Heart left ventricle (tissue), 16 donors: Measurements from ENCODE around the gene CYB5R3. TPM values are rescaled to one million over a fixed set of nuclear protein-coding genes. Genes with fewer than 3 reads are reported as not detected.
A peak's percentile ranks its signal among the peaks of the same experiment; 100 is the strongest.
"Not testable (repeated sequence)": the region's sequence is repeated elsewhere in the genome, so short reads cannot be mapped to it uniquely, and the experiment has no call there.

ENCODE experiments used
- ATAC-seq, 4 donors: fragments of 200-7000 bp; cut with Tn5 transposase; one replicate each; pipeline ENCODE4 v1.9.1; 2020 to 2022; ENCODE audit warnings: moderate library complexity in 4 of 4, mild to moderate bottlenecking in 3 of 4, moderate number of reproducible peaks in 1 of 4
- DNase-seq, 5 donors: peaks; one replicate each; pipeline ENCODE4 v3.0.0-alpha.2; 2020
- H3K27ac ChIP-seq, 12 donors: fragments of 200-600 bp; sonication (generic) in 4 of 12; one replicate each; pipeline versions ENCODE4 v1.5.0 to v1.8.0; 2016 to 2022; ENCODE audit warnings: mild to moderate bottlenecking in 2 of 12
- H3K27me3 ChIP-seq, 9 donors: fragments of 200-600 bp; sonication (generic) in 2 of 9; one replicate each; pipeline versions ENCODE4 v1.5.1 to v1.8.0; 2016 to 2022; ENCODE audit warnings: mild to moderate bottlenecking in 3 of 9
- H3K36me3 ChIP-seq, 9 donors: fragments of 200-600 bp; sonication (generic) in 2 of 9; one replicate each; pipeline versions ENCODE4 v1.5.0 to v1.8.0; 2018 to 2022; ENCODE audit warnings: mild to moderate bottlenecking in 2 of 9
- H3K4me1 ChIP-seq, 12 donors: fragments of 200-600 bp; sonication (generic) in 4 of 12; one replicate each; pipeline versions ENCODE4 v1.5.0 to v1.8.0; 2016 to 2022; ENCODE audit warnings: mild to moderate bottlenecking in 3 of 12
- H3K4me3 ChIP-seq, 12 donors: fragments of 200-600 bp; sonication (generic) in 4 of 12; one replicate each; pipeline versions ENCODE4 v1.5.0 to v1.8.0; 2017 to 2022; ENCODE audit warnings: mild to moderate bottlenecking in 9 of 12, moderate library complexity in 4 of 12
- H3K9me3 ChIP-seq, 12 donors: fragments of 200-600 bp; sonication (generic) in 4 of 12; one replicate each; pipeline versions ENCODE4 v1.5.0 to v1.8.0; 2016 to 2022; ENCODE audit warnings: mild to moderate bottlenecking in 1 of 12
- CTCF ChIP-seq, 12 donors: fragments of 200-600 bp; sonication (generic) in 4 of 12; IDR thresholded peaks; one replicate each; pipeline versions ENCODE4 v1.5.0 to v1.8.0; 2018 to 2022; ENCODE audit warnings: antibody characterized with exemption in 12 of 12, mild to moderate bottlenecking in 5 of 12
- POLR2A ChIP-seq, 2 donors: fragments of 450-650 bp; IDR thresholded peaks; one replicate each; pipeline ENCODE4 v1.6.1; 2017; ENCODE audit warnings: antibody characterized with exemption in 2 of 2, mild to moderate bottlenecking in 2 of 2, moderate library complexity in 2 of 2
- WGBS, 4 donors: extraction: QIAGEN DNeasy Blood & Tissue Kit in 2 of 4; methylation state at CpG; one replicate each; pipeline versions ENCODE4 v1.1.5 to v1.1.7; 2013 to 2018; 5-methylcytosine and 5-hydroxymethylcytosine counted together
- intact Hi-C, 10 donors: fragments of 100-400 bp; cut with DNase I; formaldehyde crosslinking; loops; one replicate each; pipeline versions ENCODE4 v1.11.1 to v1.14.2; 2022
- polyA plus RNA-seq, 2 donors: library from polyadenylated mRNA; stranded (reverse); fragments of 200-250 nt; gene quantifications; one replicate each; pipeline ENCODE4 v1.2.3, GENCODE V29; 2013
- total RNA-seq, 9 donors: library from RNA; depleted of rRNA in 2 of 9; stranded (reverse); fragments of >200 nt in 2 of 9; fragmentation: NEBNext Ultra II Directional in 3 of 9; extraction: Animal tissue kit (Norgen Biotek cat#: 25700) in 3 of 9; gene quantifications; one replicate each; pipeline versions ENCODE4 v1.1.0 to v1.2.4, GENCODE V29; 2016 to 2023
- donor health status: ischemic (EF 13 %, LVEDD 7.1; RV severe dilation, severe dysfunction).
- donor health status: healthy with polysubstance abuse.
- donor health status: DM: no; HTN: yes; CAD: no.
- donor health status: DM: no; HTN: no; CAD: no.
- donor health status: ischemic (EF 25% LVEDD 6.9; RV normal size, moderate dysfunction).
- donor health status: ischemic (EF 25% LVEDD 5.7; RV mildly dilated, moderate dysfunction).
- donor health status: healthy.
- donor health status: DM: yes; HTN: yes; CAD: no.
- donor health status: ischemic (EF 35%, LVEDD 5.7; RV mildly dilated, moderate dysfunction).
- donor health status: nonischemic (EF 11% LVEDD 7.7; RV severe dilation, severe dysfunction).
- donor health status: DM: yes; HTN: yes; CAD: no.
- donor health status: PGD.
- donor health status: ischemic (EF 29% LVEDD 5.4; RV normal size, mild dysfunction).
- donor health status: nonischemic (EF 23%, LVEDD 6.1; RV moderate dilation, normal function).

Gene CYB5R3
- total and polyA plus RNA-seq, 11 donors, result 135 to 459 (median 305) TPM

GRCh38 chr22:42577623-42578240 lies 71.5 kb downstream of the CYB5R3 start:
- ATAC-seq, result no peak
- H3K36me3 ChIP-seq, result peaks cover 0 to 45% (median 31%) of the 10 kb centered on the region in 9 donors

DNA sequence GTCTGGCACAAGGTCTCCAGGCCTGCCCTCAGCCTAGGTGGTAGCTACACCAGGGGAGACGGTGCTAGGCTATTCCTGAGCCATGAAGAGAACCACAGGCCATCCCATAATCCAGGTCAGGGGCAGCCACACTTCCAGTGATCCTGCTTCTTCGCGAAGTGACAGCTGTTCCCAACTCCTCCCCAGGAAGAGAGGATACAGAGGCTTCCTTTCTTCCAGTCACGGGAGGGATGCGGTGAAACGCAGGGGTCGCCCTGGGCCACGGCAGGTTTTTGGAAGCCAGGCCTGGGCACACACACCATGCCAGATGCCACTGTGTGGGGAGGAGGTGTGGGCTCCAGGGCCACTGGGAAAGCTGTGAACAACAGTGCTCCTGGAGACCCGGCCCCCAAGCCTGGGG lies 72.1 kb downstream of the CYB5R3 start:
- H3K9me3 ChIP-seq, H3K27ac ChIP-seq, DNase-seq, H3K27me3 ChIP-seq, ATAC-seq, H3K4me1 ChIP-seq, intact Hi-C loops, H3K4me3 ChIP-seq: not testable (repeated sequence)
- H3K36me3 ChIP-seq, result peaks cover 0 to 49% (median 34%) of the 10 kb centered on the region in 9 donors
- 84 to 90% (median 89%) methylated on average over 8 of the region's 9 CpGs; no CpG with 5 or more reads in 1 of the 4 donors for WGBS, 4 donors

More at GRCh38 chr22:42577623-42578240, 71.5 kb downstream of the CYB5R3 start:
- H3K9me3 ChIP-seq, result no peaks in the 10 kb centered on the region
- WGBS, 4 donors, result 82 to 88% (median 86%) methylated on average over 10 to 15 of the region's 15 CpGs
- no peak for TF ChIP-seq CTCF (IDR thresholded peaks at IDR 0.05)
- no peak for TF ChIP-seq POLR2A (IDR thresholded peaks at IDR 0.05)
- intact Hi-C loops, result no loop called here
- peaks cover 0 to 14% (median 8%) of the 10 kb centered on the region in 12 donors for H3K4me1 ChIP-seq
- no peaks in the 10 kb centered on the region for H3K27me3 ChIP-seq
- no peak overlapping the region for H3K27ac ChIP-seq
- no peak for DNase-seq
- no peak overlapping the region for H3K4me3 ChIP-seq

- intact Hi-C loops, result not testable (repeated sequence)
Observed at GRCh38 chr22:42575996-42576574, 73.1 kb downstream of the CYB5R3 start.

DNA sequence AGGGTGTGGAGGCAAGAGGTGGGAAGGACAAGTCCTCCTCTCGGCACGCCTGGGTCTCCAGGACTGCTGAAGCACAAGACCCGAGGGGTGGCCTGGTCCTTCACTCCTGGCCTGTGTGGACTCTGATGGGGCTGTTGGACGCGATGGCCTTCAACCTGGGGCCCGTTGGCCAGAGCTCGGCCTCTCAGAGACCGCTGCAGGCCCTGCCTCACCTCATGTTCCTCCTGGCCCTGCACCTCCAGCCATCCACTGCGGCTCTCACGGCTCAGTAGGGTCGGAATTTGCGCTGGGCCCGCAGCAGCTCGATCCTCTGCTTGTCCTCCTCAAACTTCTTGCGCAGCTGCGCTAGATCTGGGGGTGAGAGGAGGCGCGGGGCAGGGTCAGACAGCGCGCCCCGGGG lies 74.7 kb downstream of the CYB5R3 start:
- peak in 1 of 5 donors; percentile 49 for DNase-seq
- ATAC-seq, H3K27me3 ChIP-seq, intact Hi-C loops, H3K4me3 ChIP-seq, H3K9me3 ChIP-seq, H3K4me1 ChIP-seq: not testable (repeated sequence)
- peak overlapping the region in 2 of 12 donors; percentile 53 to 55 for H3K27ac ChIP-seq
- H3K36me3 ChIP-seq, result peaks cover 0 to 54% (median 30%) of the 10 kb centered on the region in 9 donors
- WGBS, 4 donors, result 77 to 86% (median 84%) methylated on average over 10 to 18 of the region's 21 CpGs

More at GRCh38 chr22:42575996-42576574, 73.1 kb downstream of the CYB5R3 start:
- peaks cover 0 to 49% (median 34%) of the 10 kb centered on the region in 9 donors for H3K36me3 ChIP-seq
- H3K9me3 ChIP-seq, H3K27ac ChIP-seq, H3K4me1 ChIP-seq, DNase-seq, H3K4me3 ChIP-seq, ATAC-seq, H3K27me3 ChIP-seq: not testable (repeated sequence)
- 86 to 94% (median 89%) methylated on average over 14 to 30 of the region's 30 CpGs for WGBS, 4 donors

DNA sequence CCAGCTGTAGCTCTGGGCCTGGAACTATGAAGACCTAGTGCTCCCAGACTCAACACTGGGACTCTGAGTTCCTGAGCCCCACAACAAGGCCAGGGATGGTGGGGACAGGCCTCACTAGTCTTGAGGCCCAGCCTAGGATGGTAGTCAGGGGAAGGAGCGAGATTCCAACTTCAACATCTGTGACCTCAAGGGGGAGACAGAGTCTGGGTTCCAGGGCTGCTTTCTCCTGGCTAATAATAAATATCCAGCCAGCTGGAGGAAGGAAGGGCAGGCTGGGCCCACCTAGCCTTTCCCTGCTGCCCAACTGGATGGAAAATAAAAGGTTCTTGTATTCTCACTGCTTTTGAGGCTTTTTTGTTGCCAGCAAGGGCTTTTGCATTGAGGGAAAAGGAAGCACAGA lies 75.1 kb downstream of the CYB5R3 start:
- peak in 3 of 4 donors; percentile 16 to 43 (median 30) for ATAC-seq
- 50 to 89% (median 58%) methylated on average over 1 of the region's 1 CpG; no CpG with 5 or more reads in 1 of the 4 donors for WGBS, 4 donors
- H3K27me3 ChIP-seq, intact Hi-C loops, DNase-seq, H3K4me3 ChIP-seq, H3K4me1 ChIP-seq, H3K9me3 ChIP-seq: not testable (repeated sequence)
- Histone ChIP-seq H3K36me3 (peaks cover 0 to 54% (median 30%) of the 10 kb centered on the region in 9 donors), H3K27ac (peak overlapping the region in 2 of 12 donors; percentile 53 to 55)

GRCh38 chr22:42571068-42571467 lies 78.1 kb downstream of the CYB5R3 start:
- H3K27ac ChIP-seq, H3K27me3 ChIP-seq, H3K4me3 ChIP-seq, H3K4me1 ChIP-seq, intact Hi-C loops, ATAC-seq, H3K9me3 ChIP-seq: not testable (repeated sequence)
- WGBS, 4 donors, result 87 to 100% (median 89%) methylated on average over 3 to 12 of the region's 12 CpGs
- DNase-seq, result peak in 1 of 5 donors; percentile 40
- H3K36me3 ChIP-seq, result peaks cover 0 to 36% (median 17%) of the 10 kb centered on the region in 9 donors

- H3K27me3 ChIP-seq, intact Hi-C loops, H3K27ac ChIP-seq, ATAC-seq, H3K9me3 ChIP-seq, H3K4me3 ChIP-seq, H3K4me1 ChIP-seq: not testable (repeated sequence)
- DNase-seq, result peak in 1 of 5 donors; percentile 42
- H3K36me3 ChIP-seq, result peaks cover 0 to 39% (median 17%) of the 10 kb centered on the region in 9 donors
- 65 to 79% (median 75%) methylated on average over 9 of the region's 9 CpGs for WGBS, 4 donors
Observed at GRCh38 chr22:42570580-42570979, 78.6 kb downstream of the CYB5R3 start.

GRCh38 chr22:42567950-42568349 lies 81.2 kb downstream of the CYB5R3 start:
- H3K4me1 ChIP-seq, DNase-seq, H3K27ac ChIP-seq, ATAC-seq, intact Hi-C loops, H3K27me3 ChIP-seq, H3K9me3 ChIP-seq, H3K4me3 ChIP-seq: not testable (repeated sequence)
- H3K36me3 ChIP-seq, result peaks cover 0 to 28% (median 7%) of the 10 kb centered on the region in 9 donors
- 64 to 86% (median 75%) methylated on average over 5 of the region's 6 CpGs for WGBS, 4 donors
